ENCODE data around the gene ZNF277. TPM values are rescaled to one million over a fixed set of nuclear protein-coding genes. Genes with fewer than 3 reads are reported as not detected.

ZNF277 gene
- total RNA-seq, 1 experiment from 2014 or later = 21.3 TPM

GRCh38 chr7:112254709-112255387 lies 48.4 kb downstream of the ZNF277 start (continued):
- TF ChIP-seq CBX3 (IDR thresholded peaks at IDR 0.05; ENCODE audit: low read depth) (no peak), EGR1 (IDR thresholded peaks at IDR 0.05; ENCODE audit: low read depth) (no peak), RAD21 (IDR thresholded peaks at IDR 0.05; ENCODE audit: low read depth) (no peak), TCF7L2 (IDR thresholded peaks at IDR 0.05; ENCODE audit: borderline replicate concordance, extremely low read depth, insufficient read depth, insufficient read length) (no peak)

- POLR2A ChIA-PET = no interaction called here
- no TSS peak for BruUV-seq (replicated peaks)
- no peak for ATAC-seq
- Histone ChIP-seq H3K9me3 (ENCODE audit: control insufficient read depth in 1 of 2, insufficient read depth in 1 of 2, low read depth in 1 of 2, low read length in 2 of 2) (no peaks in the 10 kb centered on the region), H3K36me3 (ENCODE audit: control insufficient read depth in 1 of 2, insufficient read depth in 2 of 2, low read length in 2 of 2) (no peaks in the 10 kb centered on the region), H4K20me1 (ENCODE audit: insufficient read depth) (no peaks in the 10 kb centered on the region), H3K4me1 (ENCODE audit: control insufficient read depth in 1 of 2, insufficient read depth in 2 of 2, low read length in 2 of 2) (no peaks in the 10 kb centered on the region), H2AFZ (ENCODE audit: low read depth, low read length, poor library complexity, severe bottlenecking) (no peak overlapping the region), H3K27ac (ENCODE audit: low read depth, low read length) (no peak overlapping the region), H3K4me2 (ENCODE audit: low read length) (no peak overlapping the region), H3K79me2 (ENCODE audit: insufficient read depth, low read length) (no peaks in the 10 kb centered on the region), H3K4me3 (replicated peaks in 1 of 2; ENCODE audit: low read depth in 1 of 2, low read length in 2 of 2) (no peak overlapping the region), H3K9ac (ENCODE audit: low read length) (no peak overlapping the region), H3K9me2 (ENCODE audit: insufficient read depth) (no peaks in the 10 kb centered on the region), H3K27me3 (ENCODE audit: insufficient read depth, low read length) (no peaks in the 10 kb centered on the region)
- CTCF ChIA-PET = no interaction called here
- RAD21 ChIA-PET (ENCODE audit: low non-redundant PET in 1 of 2, low total read pairs in 2 of 2, uncharacterized antibody in 2 of 2, unreplicated experiment in 2 of 2) = no interaction called here
- DNase-seq (ENCODE audit: low read depth, low spot score) = no peak
- intact Hi-C loops (cut with micrococcal nuclease) = no loop called here
- TF ChIP-seq SIN3A (IDR thresholded peaks at IDR 0.05; ENCODE audit: low read depth) (no peak), ZFX (IDR thresholded peaks at IDR 0.05) (no peak), ZBTB33 (IDR thresholded peaks at IDR 0.05; ENCODE audit: extremely low read depth, insufficient replicate concordance, low read length) (no peak), FOSL1 (IDR thresholded peaks at IDR 0.05; ENCODE audit: low read depth) (no peak), JUND (IDR thresholded peaks at IDR 0.05) (no peak), EZH2 (IDR thresholded peaks at IDR 0.05) (no peak), ELF1 (IDR thresholded peaks at IDR 0.05; ENCODE audit: borderline replicate concordance, low read depth) (no peak), EZH2phosphoT487 (IDR thresholded peaks at IDR 0.05; ENCODE audit: borderline replicate concordance) (no peak), SP1 (IDR thresholded peaks at IDR 0.05; ENCODE audit: low read depth) (no peak), TCF7L2 (IDR thresholded peaks at IDR 0.05; ENCODE audit: borderline replicate concordance, extremely low read depth, insufficient read depth, insufficient read length) (no peak), CTCF (IDR thresholded peaks at IDR 0.05 in 2 of 3, conservative IDR thresholded peaks at IDR 0.05 in 1 of 3; ENCODE audit: borderline replicate concordance in 1 of 3, insufficient read depth in 1 of 3, low read depth in 2 of 3, low read length in 2 of 3) (no peak), YY1 (IDR thresholded peaks at IDR 0.05; ENCODE audit: extremely low read depth, insufficient replicate concordance, low read depth, low read length) (no peak), EGR1 (IDR thresholded peaks at IDR 0.05; ENCODE audit: low read depth) (no peak), MAX (IDR thresholded peaks at IDR 0.05) (no peak), POLR2AphosphoS5 (IDR thresholded peaks at IDR 0.05; ENCODE audit: low read depth, low read length) (no peak), ZNF274 (IDR thresholded peaks at IDR 0.05; ENCODE audit: low read depth, low read length) (no peak), RAD21 (IDR thresholded peaks at IDR 0.05; ENCODE audit: low read depth) (no peak)
Measured at GRCh38 chr7:112255388-112255720, 48.9 kb downstream of the ZNF277 start.

All from HCT116 (cell line).